GM18868 (cell line): Measurements from ENCODE around the gene CD5L.
A peak's percentile ranks its signal among the peaks of the same experiment; 100 is the strongest.

ENCODE experiments used
- ATAC-seq: cut with Tn5 transposase; IDR thresholded peaks from one replicate; pipeline ENCODE4 v1.9.1; 2021; ENCODE audit warnings: mild to moderate bottlenecking, moderate library complexity; ENCODE audit not compliant: unreplicated experiment

CD5L gene

DNA sequence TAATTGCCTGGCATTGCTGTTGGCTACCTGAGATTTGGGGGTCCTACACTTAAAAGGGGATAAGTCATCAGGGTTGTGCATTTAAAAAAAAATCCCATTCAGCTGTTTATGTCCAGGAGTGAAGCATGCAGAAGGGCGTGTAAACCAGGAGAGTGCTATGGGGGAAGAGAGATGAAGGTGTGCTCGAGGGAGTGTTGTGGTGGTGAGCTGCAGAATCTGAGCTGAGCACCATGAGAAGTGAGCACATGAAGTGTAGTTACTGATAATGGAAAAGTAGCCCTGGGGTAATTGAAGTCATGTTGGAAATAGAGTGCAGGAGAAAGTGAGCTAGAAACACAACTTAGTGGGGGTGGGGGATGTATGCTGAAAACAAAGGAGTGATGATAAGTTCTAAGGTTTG is 22.4 kb downstream of the CD5L start:
- no peak for ATAC-seq

- no peak for ATAC-seq
Observed at GRCh38 chr1:157813269-157813668, 28.3 kb downstream of the CD5L start.

- ATAC-seq = peak; percentile 82
Observed at GRCh38 chr1:157806431-157807149, 35.0 kb downstream of the CD5L start.

DNA sequence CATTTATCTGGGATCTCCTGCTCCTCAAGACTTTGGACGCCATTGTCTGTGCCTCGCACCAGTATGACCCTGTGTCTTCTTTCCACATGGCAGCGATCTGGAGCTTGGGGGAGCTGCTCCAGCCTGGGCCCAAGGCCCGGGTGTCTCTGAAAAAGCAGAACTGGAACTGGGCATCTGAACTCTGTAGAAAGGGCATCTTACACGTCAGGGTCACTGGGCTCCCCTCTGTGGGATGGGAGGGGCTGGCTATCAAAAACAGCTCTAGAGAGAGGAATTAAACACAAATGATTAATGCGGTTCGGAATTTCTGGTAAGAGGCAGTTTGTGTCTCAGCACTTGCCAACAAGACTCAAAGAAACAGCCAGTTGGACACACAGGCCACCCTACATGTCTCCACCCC is 37.8 kb downstream of the CD5L start:
- ATAC-seq = no peak

GRCh38 chr1:157799996-157800395 is 41.6 kb downstream of the CD5L start:
- ATAC-seq = no peak

- ATAC-seq = peak; percentile 59
Observed at GRCh38 chr1:157798211-157798610, 43.4 kb downstream of the CD5L start.

- no peak for ATAC-seq
Observed at GRCh38 chr1:157785248-157785647, 56.4 kb downstream of the CD5L start.

- ATAC-seq = no peak
Observed at GRCh38 chr1:157784801-157785200, 56.8 kb downstream of the CD5L start.

DNA sequence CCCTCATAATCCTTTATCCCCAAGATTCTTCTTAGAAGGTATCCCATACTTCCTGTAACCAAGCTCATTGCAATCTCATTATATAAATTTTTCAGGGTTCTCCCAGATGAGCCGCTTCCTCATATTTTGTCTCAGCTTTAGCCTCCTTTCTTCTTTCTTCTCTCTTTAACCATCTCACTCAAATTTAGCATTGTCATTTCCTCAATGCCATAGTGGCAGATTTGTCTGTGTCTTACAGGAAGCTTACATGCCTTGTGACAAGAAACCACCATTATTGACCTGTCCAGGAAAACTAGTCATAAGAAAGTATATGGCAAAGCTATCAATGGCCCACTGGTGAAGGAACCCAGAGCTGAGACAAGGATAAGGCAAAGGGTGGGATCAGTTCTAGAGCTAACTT is 58.7 kb downstream of the CD5L start:
- ATAC-seq = no peak

DNA sequence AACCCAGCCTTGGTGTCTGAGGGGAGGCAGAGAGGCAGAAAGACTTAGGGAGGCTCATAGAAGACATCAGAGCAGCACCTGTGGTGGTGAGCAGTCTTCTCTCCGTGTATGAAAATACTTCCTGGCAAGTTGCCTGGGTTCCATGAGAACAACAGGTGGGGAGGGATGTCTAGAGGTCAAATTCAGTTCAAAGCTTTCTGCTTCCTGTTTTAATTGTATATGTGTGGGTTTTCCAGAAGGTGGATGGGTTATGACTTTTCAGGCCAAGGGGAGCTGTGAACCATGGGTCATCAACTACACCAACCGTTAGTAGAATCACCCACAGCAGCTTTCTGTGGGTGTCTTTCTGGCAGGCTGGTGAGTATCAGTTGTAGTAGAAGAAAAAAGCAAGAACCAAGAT is 60.6 kb downstream of the CD5L start:
- peak; percentile 56 for ATAC-seq
